Measurements from ENCODE around the gene TAPT1.
"Not testable (repeated sequence)": the region's sequence is repeated elsewhere in the genome, so short reads cannot be mapped to it uniquely, and the experiment has no call there.

Gene TAPT1

GRCh38 chr4:16160457-16160856 lies 65.8 kb downstream of the TAPT1 start:
- H3K9ac ChIP-seq (ENCODE audit: low read depth, low read length): no peak overlapping the region

GRCh38 chr4:16159286-16159685 lies 67.0 kb downstream of the TAPT1 start:
- no peak overlapping the region for H3K9ac ChIP-seq (ENCODE audit: low read depth, low read length)
- no peaks in the 10 kb centered on the region for H3K4me1 ChIP-seq (ENCODE audit: insufficient read depth, low read length)
- no peaks in the 10 kb centered on the region for H3K9me3 ChIP-seq (ENCODE audit: control insufficient read depth, insufficient read depth, low read length)
- peaks cover 6% of the 10 kb centered on the region; the same call in 1 of the 2 replicates for H3K36me3 ChIP-seq (ENCODE audit: insufficient read depth, low read length)

More at GRCh38 chr4:16160457-16160856, 65.8 kb downstream of the TAPT1 start:
- Histone ChIP-seq H3K36me3 (ENCODE audit: insufficient read depth, low read length) (peaks cover 6% of the 10 kb centered on the region; the same call in 1 of the 2 replicates), H3K9me3 (ENCODE audit: control insufficient read depth, insufficient read depth, low read length) (no peaks in the 10 kb centered on the region), H3K4me1 (ENCODE audit: insufficient read depth, low read length) (no peaks in the 10 kb centered on the region)

GRCh38 chr4:16158504-16158852 lies 67.8 kb downstream of the TAPT1 start:
- peaks cover 4% of the 10 kb centered on the region; the same call in 1 of the 2 replicates for H3K36me3 ChIP-seq (ENCODE audit: insufficient read depth, low read length)
- no peak overlapping the region for H3K9ac ChIP-seq (ENCODE audit: low read depth, low read length)
- no peaks in the 10 kb centered on the region for H3K4me1 ChIP-seq (ENCODE audit: insufficient read depth, low read length)
- H3K9me3 ChIP-seq (ENCODE audit: control insufficient read depth, insufficient read depth, low read length): no peaks in the 10 kb centered on the region

DNA sequence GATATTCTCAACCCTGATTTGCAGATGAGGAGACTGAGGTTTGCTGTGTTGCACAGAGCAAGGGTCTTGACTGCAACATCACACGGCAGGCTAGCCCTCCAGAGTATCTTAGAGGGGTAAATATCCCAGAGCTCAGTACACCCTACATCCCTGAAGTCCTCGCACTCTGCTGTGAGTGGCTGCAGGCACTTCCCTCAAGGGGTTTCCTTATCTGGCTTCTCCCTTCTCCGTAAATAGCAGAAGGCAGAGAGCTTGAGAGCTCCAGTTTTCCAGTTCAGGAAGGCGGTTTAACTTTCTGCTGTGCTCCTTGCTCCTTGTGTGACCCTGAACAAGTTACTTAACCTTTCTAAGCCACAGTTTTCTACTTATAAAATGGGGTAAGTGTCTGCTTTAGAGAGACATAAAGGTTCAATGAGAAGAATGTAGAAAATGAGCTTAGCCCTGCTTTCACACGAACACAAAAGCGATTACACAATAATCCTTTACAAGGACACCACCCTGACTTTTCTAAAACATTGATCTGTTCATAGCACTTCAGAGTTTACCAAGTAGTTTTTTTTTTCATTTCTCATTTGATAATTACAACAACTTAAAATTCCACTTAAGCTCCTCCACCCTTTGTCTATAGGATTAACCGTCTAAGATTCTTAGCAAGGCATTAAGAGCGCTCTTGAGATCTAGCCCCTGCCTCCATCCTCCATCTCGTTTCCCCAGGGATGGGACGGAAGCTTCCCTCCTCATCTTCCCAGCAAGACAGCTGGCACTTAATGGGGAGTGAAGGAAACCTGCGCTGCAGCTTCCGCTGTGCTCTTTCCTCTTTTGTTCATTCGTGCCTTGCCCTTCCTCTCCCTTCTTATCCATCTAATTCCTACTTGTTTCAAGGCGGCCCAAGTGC lies 68.4 kb downstream of the TAPT1 start:
- H3K9me3 ChIP-seq (ENCODE audit: control insufficient read depth, insufficient read depth, low read length): no peaks in the 10 kb centered on the region
- no peaks in the 10 kb centered on the region for H3K36me3 ChIP-seq (ENCODE audit: insufficient read depth, low read length)
- no peak overlapping the region for H3K9ac ChIP-seq (ENCODE audit: low read depth, low read length)
- no peaks in the 10 kb centered on the region for H3K4me1 ChIP-seq (ENCODE audit: insufficient read depth, low read length)

GRCh38 chr4:16155528-16156169 lies 70.6 kb downstream of the TAPT1 start:
- Histone ChIP-seq H3K9ac (ENCODE audit: low read depth, low read length) (no peak overlapping the region), H3K9me3 (ENCODE audit: control insufficient read depth, insufficient read depth, low read length) (no peaks in the 10 kb centered on the region), H3K36me3 (ENCODE audit: insufficient read depth, low read length) (no peaks in the 10 kb centered on the region), H3K4me1 (ENCODE audit: insufficient read depth, low read length) (no peaks in the 10 kb centered on the region)

DNA sequence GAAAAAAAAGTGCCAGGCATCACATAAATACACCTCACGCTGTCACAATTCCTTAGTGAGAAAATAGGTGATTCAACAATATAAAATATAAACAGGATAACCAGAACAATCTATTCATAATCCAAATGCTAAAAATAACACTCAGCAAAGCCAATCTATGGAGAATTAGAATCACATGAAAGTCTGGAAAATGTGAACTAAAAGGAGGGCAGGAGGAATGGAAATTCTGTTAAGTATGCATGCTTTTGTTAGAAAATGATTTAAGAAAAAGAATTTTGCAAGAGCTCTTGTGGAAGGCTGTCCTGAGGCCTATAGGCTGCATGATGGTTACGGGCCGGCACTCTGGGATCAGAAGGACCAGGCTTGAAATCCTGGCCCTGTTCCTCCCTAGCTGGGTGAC lies 71.8 kb downstream of the TAPT1 start:
- no peaks in the 10 kb centered on the region for H3K9me3 ChIP-seq (ENCODE audit: control insufficient read depth, insufficient read depth, low read length)
- no peaks in the 10 kb centered on the region for H3K36me3 ChIP-seq (ENCODE audit: insufficient read depth, low read length)
- no peaks in the 10 kb centered on the region for H3K4me1 ChIP-seq (ENCODE audit: insufficient read depth, low read length)
- H3K9ac ChIP-seq (ENCODE audit: low read depth, low read length): no peak overlapping the region

DNA sequence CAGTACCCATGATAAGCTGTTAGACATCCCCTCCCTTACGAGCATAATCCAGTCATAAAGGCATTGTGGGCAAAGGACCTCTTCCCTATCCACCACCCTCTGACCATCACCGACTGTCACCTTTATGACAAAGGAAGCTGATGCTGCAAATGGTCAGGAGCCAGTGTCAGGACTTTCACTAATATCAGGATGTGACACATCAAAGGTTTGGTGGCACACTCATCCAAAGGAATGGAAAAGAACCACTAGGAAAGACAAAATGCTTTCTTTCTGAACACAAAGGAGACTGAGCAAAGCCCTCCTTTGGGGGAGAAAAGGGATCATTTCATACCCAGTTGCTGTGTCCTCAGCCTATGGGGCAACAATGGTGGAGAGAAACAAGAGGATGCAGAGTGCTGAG lies 75.6 kb downstream of the TAPT1 start:
- no peaks in the 10 kb centered on the region for H3K4me1 ChIP-seq (ENCODE audit: insufficient read depth, low read length)
- no peak overlapping the region for H3K9ac ChIP-seq (ENCODE audit: low read depth, low read length)
- H3K9me3 ChIP-seq (ENCODE audit: control insufficient read depth, insufficient read depth, low read length): peaks cover 5% of the 10 kb centered on the region; the same call in 1 of the 2 replicates
- no peaks in the 10 kb centered on the region for H3K36me3 ChIP-seq (ENCODE audit: insufficient read depth, low read length)

DNA sequence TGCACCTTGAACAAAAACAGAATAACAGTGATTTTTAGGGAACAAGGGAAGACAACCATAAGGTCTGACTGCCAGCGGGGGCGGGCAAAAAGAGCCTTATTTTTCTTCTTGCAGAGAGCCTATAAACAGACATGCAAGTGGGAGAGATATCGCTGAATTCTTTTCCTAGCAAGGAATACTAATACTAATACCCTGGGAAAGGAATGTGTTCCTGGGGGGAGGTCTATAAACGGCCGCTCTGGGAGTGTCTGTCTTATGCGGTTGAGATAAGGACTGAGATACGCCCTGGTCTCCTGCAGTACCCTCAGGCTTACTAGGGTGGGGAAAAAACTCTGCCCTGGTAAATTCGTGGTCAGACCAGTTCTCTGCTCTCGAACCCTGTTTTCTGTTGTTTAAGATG lies 81.4 kb downstream of the TAPT1 start:
- not testable (repeated sequence) for H3K4me1 ChIP-seq (ENCODE audit: insufficient read depth, low read length)
- H3K9me3 ChIP-seq (ENCODE audit: control insufficient read depth, insufficient read depth, low read length): peaks cover 14% of the 10 kb centered on the region; the same call in 1 of the 2 replicates

GRCh38 chr4:16142598-16143310 lies 83.5 kb downstream of the TAPT1 start:
- H3K36me3 ChIP-seq (ENCODE audit: insufficient read depth, low read length): no peaks in the 10 kb centered on the region
- H3K4me1 ChIP-seq (ENCODE audit: insufficient read depth, low read length): no peaks in the 10 kb centered on the region
- H3K9me3 ChIP-seq (ENCODE audit: control insufficient read depth, insufficient read depth, low read length): peaks cover 14% of the 10 kb centered on the region; the same call in 1 of the 2 replicates
- H3K9ac ChIP-seq (ENCODE audit: low read depth, low read length): no peak overlapping the region

More for the DNA sequence above, 81.4 kb downstream of the TAPT1 start:
- H3K9ac ChIP-seq (ENCODE audit: low read depth, low read length); H3K36me3 ChIP-seq (ENCODE audit: insufficient read depth, low read length): not testable (repeated sequence)

DNA sequence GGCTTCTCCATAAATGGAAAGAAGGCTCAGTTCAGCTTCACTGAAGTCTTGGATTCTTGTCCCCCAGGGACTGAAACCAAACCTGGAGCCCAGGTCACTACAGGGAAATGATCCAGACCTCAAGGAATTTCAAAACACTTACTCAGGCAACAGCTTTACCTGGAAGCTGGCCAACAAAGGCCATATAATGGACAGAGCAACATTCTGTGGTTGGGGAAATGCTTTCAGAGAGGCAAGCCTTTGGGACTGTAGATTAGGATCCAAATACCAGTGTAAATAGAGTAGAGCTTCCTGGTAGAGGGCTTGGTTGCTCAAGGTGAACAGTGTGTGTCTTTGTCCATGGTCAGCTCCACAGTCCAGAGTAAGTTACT lies 85.4 kb downstream of the TAPT1 start:
- no peaks in the 10 kb centered on the region for H3K4me1 ChIP-seq (ENCODE audit: insufficient read depth, low read length)
- no peaks in the 10 kb centered on the region for H3K36me3 ChIP-seq (ENCODE audit: insufficient read depth, low read length)

DNA sequence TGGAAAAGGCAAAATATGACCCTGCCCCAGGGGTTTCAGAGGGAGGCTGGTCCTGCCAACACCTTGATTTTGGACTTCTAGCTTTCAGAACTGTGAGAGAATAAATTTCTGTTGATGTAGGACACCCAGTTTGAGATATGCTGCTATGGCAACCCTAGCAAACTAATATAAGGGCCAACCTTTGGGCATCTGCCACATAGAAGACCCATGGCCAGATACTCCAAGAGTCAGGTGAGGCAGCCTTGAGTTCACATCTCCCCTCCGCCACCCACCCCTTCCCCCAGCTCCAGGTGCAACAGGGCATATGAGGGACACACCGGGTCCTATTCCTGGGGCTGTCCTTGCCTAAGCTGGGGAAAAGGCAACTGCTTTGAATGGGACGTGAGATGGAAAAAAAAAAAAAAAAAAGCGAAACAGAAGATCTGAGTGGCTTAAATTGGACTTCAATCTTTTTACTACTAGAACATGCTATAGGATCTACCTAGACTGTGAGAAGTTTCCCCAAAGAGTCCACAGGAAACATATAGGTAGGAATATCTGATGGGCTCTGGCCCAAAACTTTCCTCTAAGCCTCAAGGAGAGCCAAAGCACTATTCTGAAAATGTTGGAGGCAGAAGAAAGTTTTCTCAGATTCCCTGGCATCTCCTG lies 85.9 kb downstream of the TAPT1 start:
- Histone ChIP-seq H3K36me3 (ENCODE audit: insufficient read depth, low read length) (no peaks in the 10 kb centered on the region), H3K9me3 (ENCODE audit: control insufficient read depth, insufficient read depth, low read length) (peaks cover 7% of the 10 kb centered on the region; the same call in 1 of the 2 replicates), H3K9ac (ENCODE audit: low read depth, low read length) (no peak overlapping the region)

More for the DNA sequence above, 85.4 kb downstream of the TAPT1 start:
- H3K9me3 ChIP-seq (ENCODE audit: control insufficient read depth, insufficient read depth, low read length): peaks cover 11% of the 10 kb centered on the region; the same call in 1 of the 2 replicates
- no peak overlapping the region for H3K9ac ChIP-seq (ENCODE audit: low read depth, low read length)

DNA sequence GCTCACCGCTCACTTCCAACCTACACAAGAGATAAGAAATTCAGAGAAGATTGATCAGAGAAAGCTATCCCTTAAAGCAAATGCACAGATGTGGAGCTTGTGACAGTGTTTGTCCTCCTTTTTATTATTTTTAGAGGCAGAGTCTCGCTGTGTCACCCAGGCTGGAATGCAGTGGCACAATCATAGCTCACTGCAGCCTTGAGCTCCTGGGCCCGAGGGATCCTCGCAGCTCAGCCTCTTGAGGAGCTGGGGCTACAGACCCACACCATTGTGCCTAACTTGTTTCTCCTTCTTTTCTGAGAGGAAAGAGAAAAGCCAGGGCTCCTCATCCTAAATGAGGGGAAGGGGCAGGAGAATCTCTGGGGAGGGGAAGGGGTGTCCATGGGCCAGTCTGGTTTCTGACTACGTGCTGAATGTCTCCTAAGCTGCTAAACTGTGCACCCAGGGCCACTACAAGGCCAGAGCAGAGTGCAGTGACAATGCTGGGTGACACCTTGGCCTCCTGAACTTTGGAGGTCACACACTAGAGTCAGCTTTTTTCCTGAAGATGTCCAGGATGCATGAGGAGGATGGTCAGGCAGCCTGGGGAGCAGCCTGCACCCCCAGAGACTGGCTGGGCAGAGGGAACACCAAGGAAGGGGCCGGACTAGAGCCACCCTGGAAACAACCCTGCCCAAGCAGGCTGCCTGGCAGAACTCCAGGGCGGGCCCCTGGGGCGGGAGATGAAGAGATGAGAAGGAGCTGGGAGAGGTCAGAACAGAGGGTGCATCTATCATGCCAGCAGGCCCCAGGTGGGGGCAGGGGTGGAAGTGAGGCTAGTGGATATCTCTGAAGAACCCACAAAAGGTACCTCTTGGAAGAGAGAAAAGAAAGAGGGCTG lies 87.0 kb downstream of the TAPT1 start:
- no peaks in the 10 kb centered on the region for H3K36me3 ChIP-seq (ENCODE audit: insufficient read depth, low read length)
- peaks cover 7% of the 10 kb centered on the region; the same call in 1 of the 2 replicates for H3K9me3 ChIP-seq (ENCODE audit: control insufficient read depth, insufficient read depth, low read length)
- H3K4me1 ChIP-seq (ENCODE audit: insufficient read depth, low read length): no peaks in the 10 kb centered on the region
- no peak overlapping the region for H3K9ac ChIP-seq (ENCODE audit: low read depth, low read length)

More for the DNA sequence above, 85.9 kb downstream of the TAPT1 start:
- H3K4me1 ChIP-seq (ENCODE audit: insufficient read depth, low read length): no peaks in the 10 kb centered on the region

DNA sequence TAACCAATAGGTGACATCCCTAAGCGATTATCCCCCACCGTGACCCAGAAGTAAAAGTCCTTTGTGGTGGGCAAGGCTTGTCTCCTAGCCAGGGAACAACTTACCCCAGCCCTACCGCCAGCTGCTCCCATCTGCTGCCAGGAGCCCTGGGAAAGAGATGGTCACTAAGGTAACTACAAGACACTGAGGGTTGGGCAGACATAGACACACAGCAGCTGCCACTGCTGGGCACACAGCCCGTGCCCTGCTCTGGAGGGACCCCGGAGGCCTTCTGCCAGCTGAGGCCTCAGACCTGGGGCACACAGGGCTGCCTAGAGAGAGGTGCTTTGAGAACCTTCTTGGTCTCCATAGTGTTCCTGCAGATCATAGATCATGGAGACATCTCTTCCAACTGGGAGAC lies 89.4 kb downstream of the TAPT1 start:
- H3K9ac ChIP-seq (ENCODE audit: low read depth, low read length): no peak overlapping the region
- no peaks in the 10 kb centered on the region for H3K9me3 ChIP-seq (ENCODE audit: control insufficient read depth, insufficient read depth, low read length)
- H3K36me3 ChIP-seq (ENCODE audit: insufficient read depth, low read length): no peaks in the 10 kb centered on the region
- H3K4me1 ChIP-seq (ENCODE audit: insufficient read depth, low read length): no peaks in the 10 kb centered on the region
